MM.1S (cell line): ENCODE data around the gene ATE1.
"Not testable (repeated sequence)": the region's sequence is repeated elsewhere in the genome, so short reads cannot be mapped to it uniquely, and the experiment has no call there.

ENCODE experiments used
- DNase-seq: peaks from one replicate; pipeline ENCODE4 v3.0.0-alpha.2; 2015
- H2AFZ ChIP-seq: fragments of 300-600 bp; sonication (generic); 2 replicates; pipeline ENCODE4 v1.6.0; 2016; ENCODE audit warnings: antibody characterized with exemption, low read length
- H3F3A ChIP-seq: fragments of 300-600 bp; sonication (generic); 2 replicates; pipeline ENCODE4 v1.6.1; 2016; ENCODE audit warnings: mild to moderate bottlenecking, antibody characterized with exemption, low read length, moderate library complexity, mixed read lengths; ENCODE audit not compliant: insufficient read depth
- H3K27ac ChIP-seq: fragments of 300-600 bp; sonication (generic); 2 replicates; pipeline ENCODE4 v1.5.1; 2016; ENCODE audit warnings: mild to moderate bottlenecking, low read length
- H3K27me3 ChIP-seq: fragments of 300-600 bp; sonication (generic); replicated peaks from 2 replicates; pipeline ENCODE4 v1.6.0; 2016; ENCODE audit warnings: low read length; ENCODE audit not compliant: insufficient read depth
- H3K36me3 ChIP-seq: fragments of 300-600 bp; sonication (generic); replicated peaks from 2 replicates; pipeline ENCODE4 v1.6.1; 2016; ENCODE audit warnings: mild to moderate bottlenecking, low read length, mixed read lengths; ENCODE audit not compliant: insufficient read depth
- H3K4me1 ChIP-seq: fragments of 300-600 bp; sonication (generic); 2 replicates; pipeline ENCODE4 v1.6.1; 2016; ENCODE audit warnings: low read length, mixed read lengths
- H3K4me2 ChIP-seq: fragments of 300-600 bp; sonication (generic); 2 replicates; pipeline ENCODE4 v1.6.0; 2016; ENCODE audit warnings: low read depth, low read length
- H3K4me3 ChIP-seq: fragments of 300-600 bp; sonication (generic); 2 replicates; pipeline ENCODE4 v1.5.1; 2016; ENCODE audit warnings: low read length, mixed read lengths
- H3K79me2 ChIP-seq: fragments of 300-600 bp; sonication (generic); 2 replicates; pipeline ENCODE4 v1.6.1; 2016; ENCODE audit warnings: mixed run types, low read length, mixed read lengths
- H3K9ac ChIP-seq: fragments of 300-600 bp; sonication (generic); 2 replicates; pipeline ENCODE4 v1.6.1; 2016; ENCODE audit warnings: low read length, mixed read lengths
- H3K9me2 ChIP-seq: fragments of 300-600 bp; sonication (generic); replicated peaks from 2 replicates; pipeline ENCODE4 v1.6.1; 2016; ENCODE audit warnings: mild to moderate bottlenecking, low read length, mixed read lengths; ENCODE audit not compliant: insufficient read depth
- H3K9me3 ChIP-seq: fragments of 300-600 bp; sonication (generic); replicated peaks from 2 replicates; pipeline ENCODE4 v1.6.1; 2016; ENCODE audit warnings: mild to moderate bottlenecking, low read length, mixed read lengths; ENCODE audit not compliant: insufficient read depth
- H4K20me1 ChIP-seq: fragments of 300-600 bp; sonication (generic); 2 replicates; pipeline ENCODE4 v1.6.1; 2016; ENCODE audit warnings: mild to moderate bottlenecking, low read length, moderate library complexity, mixed read lengths; ENCODE audit not compliant: insufficient read depth
- CTCF ChIP-seq: fragments of 300-600 bp; sonication (generic); IDR thresholded peaks from 2 replicates; pipeline ENCODE4 v1.5.1; 2016; ENCODE audit warnings: antibody characterized with exemption, low read length, mixed read lengths
- EZH2 ChIP-seq: fragments of 300-600 bp; sonication (generic); optimal IDR thresholded peaks from 2 replicates; pipeline ENCODE3; 2017; ENCODE audit warnings: low read depth, mild to moderate bottlenecking, antibody characterized with exemption, low read length, mixed read lengths
- EZH2phosphoT487 ChIP-seq: fragments of 300-600 bp; sonication (generic); IDR thresholded peaks from 2 replicates; pipeline ENCODE4 v1.6.1; 2018; ENCODE audit warnings: antibody characterized with exemption, low read length

ATE1 gene

GRCh38 chr10:121828045-121828444 lies 99.8 kb downstream of the ATE1 start:
- H3K4me3 ChIP-seq = no peak overlapping the region
- no peaks in the 10 kb centered on the region for H3K9me2 ChIP-seq
- no peaks in the 10 kb centered on the region for H3F3A ChIP-seq
- H3K4me1 ChIP-seq = no peaks in the 10 kb centered on the region
- no peak overlapping the region for H3K4me2 ChIP-seq
- H3K9ac ChIP-seq = no peak overlapping the region
- H4K20me1 ChIP-seq = no peaks in the 10 kb centered on the region
- no peaks in the 10 kb centered on the region for H3K9me3 ChIP-seq
- no peak overlapping the region for H2AFZ ChIP-seq
- no peaks in the 10 kb centered on the region for H3K79me2 ChIP-seq
- TF ChIP-seq CTCF (no peak), EZH2phosphoT487 (no peak), EZH2 (no peak)
- no peaks in the 10 kb centered on the region for H3K36me3 ChIP-seq
- no peak overlapping the region for H3K27ac ChIP-seq
- no peaks in the 10 kb centered on the region for H3K27me3 ChIP-seq
- no peak for DNase-seq

- H3K4me1 ChIP-seq, H3K79me2 ChIP-seq, H3K4me2 ChIP-seq, H3K27me3 ChIP-seq, H3F3A ChIP-seq, H3K27ac ChIP-seq, H3K9ac ChIP-seq, H3K4me3 ChIP-seq, H3K9me3 ChIP-seq, H3K9me2 ChIP-seq, DNase-seq, H4K20me1 ChIP-seq, H3K36me3 ChIP-seq, H2AFZ ChIP-seq: not testable (repeated sequence)
Measured at GRCh38 chr10:121826773-121827172, 101.1 kb downstream of the ATE1 start.

- no peak overlapping the region for H3K9ac ChIP-seq
- no peaks in the 10 kb centered on the region for H3K36me3 ChIP-seq
- TF ChIP-seq EZH2 (no peak), EZH2phosphoT487 (no peak), CTCF (peak; percentile 71)
- no peaks in the 10 kb centered on the region for H3K79me2 ChIP-seq
- H4K20me1 ChIP-seq = no peaks in the 10 kb centered on the region
- H3K27me3 ChIP-seq = no peaks in the 10 kb centered on the region
- H3K4me1 ChIP-seq = peaks cover 6% of the 10 kb centered on the region
- H2AFZ ChIP-seq = no peak overlapping the region
- DNase-seq = peak; percentile 46
- no peaks in the 10 kb centered on the region for H3K9me3 ChIP-seq
- H3F3A ChIP-seq = no peaks in the 10 kb centered on the region
- H3K4me3 ChIP-seq = no peak overlapping the region
- H3K4me2 ChIP-seq = no peak overlapping the region
- no peaks in the 10 kb centered on the region for H3K9me2 ChIP-seq
- no peak overlapping the region for H3K27ac ChIP-seq
Measured at GRCh38 chr10:121823993-121824463, 103.8 kb downstream of the ATE1 start.

GRCh38 chr10:121822724-121823123 lies 105.1 kb downstream of the ATE1 start:
- no peak overlapping the region for H3K9ac ChIP-seq
- H3K27ac ChIP-seq = no peak overlapping the region
- no peaks in the 10 kb centered on the region for H3K36me3 ChIP-seq
- H3K4me2 ChIP-seq = no peak overlapping the region
- no peaks in the 10 kb centered on the region for H4K20me1 ChIP-seq
- H2AFZ ChIP-seq = no peak overlapping the region
- peaks cover 6% of the 10 kb centered on the region for H3K4me1 ChIP-seq
- no peaks in the 10 kb centered on the region for H3K79me2 ChIP-seq
- no peak overlapping the region for H3K4me3 ChIP-seq
- no peaks in the 10 kb centered on the region for H3K9me3 ChIP-seq
- no peaks in the 10 kb centered on the region for H3K9me2 ChIP-seq
- TF ChIP-seq CTCF = no peak
- no peak for TF ChIP-seq EZH2phosphoT487
- H3F3A ChIP-seq = no peaks in the 10 kb centered on the region
- no peaks in the 10 kb centered on the region for H3K27me3 ChIP-seq
- no peak for DNase-seq
